B cell (primary cell): ENCODE results near the gene VPREB1.
"Not testable (repeated sequence)": the region's sequence is repeated elsewhere in the genome, so short reads cannot be mapped to it uniquely, and the experiment has no call there.

Source experiments
- CTCF ChIP-seq: fragments of 200-600 bp; IDR thresholded peaks from one replicate; pipeline ENCODE4 v1.8.0; 2022; ENCODE audit warnings: antibody characterized with exemption, mild to moderate bottlenecking
- EZH2 ChIP-seq: IDR thresholded peaks from 2 replicates; pipeline ENCODE4 v1.6.1; 2012; ENCODE audit warnings: borderline replicate concordance, low read depth, mild to moderate bottlenecking, moderate library complexity, low read length; ENCODE audit not compliant: insufficient read depth, poor library complexity, severe bottlenecking

DNA sequence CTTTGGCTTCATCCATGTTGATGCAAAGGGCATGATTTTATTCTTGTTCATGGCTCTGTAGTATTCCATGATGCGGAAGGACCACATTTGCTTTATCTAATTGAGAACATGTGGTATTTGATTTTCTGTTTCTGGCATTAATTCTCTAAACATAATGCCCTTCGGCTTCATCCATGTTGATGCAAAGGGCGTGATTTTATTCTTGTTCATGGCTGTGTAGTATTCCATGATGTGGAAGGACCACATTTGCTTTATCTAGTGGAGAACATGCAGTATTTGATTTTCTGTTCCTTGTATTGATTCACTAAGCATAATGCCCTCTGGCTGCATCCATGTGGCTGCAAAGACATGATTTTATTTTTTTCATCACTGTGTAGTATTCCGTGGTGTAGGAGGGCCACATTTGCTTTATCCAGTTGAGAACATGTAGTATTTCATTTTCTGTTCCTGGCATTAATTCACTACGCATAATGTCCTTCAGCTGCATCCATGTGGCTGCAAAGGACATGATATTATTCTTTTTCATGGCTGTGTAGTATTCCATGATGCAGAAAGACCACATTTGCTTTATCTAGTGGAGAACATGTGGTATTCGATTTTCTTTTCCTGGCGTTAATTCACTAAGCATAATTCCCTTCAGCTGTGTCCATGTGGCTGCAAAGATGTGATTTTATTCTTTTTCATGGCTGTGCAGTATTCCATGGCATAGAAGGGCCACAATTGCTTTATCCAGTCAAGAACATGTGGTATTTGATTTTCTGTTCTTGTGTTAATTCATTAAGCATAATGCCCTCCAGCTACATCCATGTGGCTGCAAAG lies 14.2 kb downstream of the VPREB1 start:
- TF ChIP-seq CTCF, EZH2: not testable (repeated sequence)
